IPS-20b (cell line): ENCODE measurements around the gene UMOD.
"Not testable (repeated sequence)": the region's sequence is repeated elsewhere in the genome, so short reads cannot be mapped to it uniquely, and the experiment has no call there.

Experiments used
- H3K27ac ChIP-seq: one replicate; pipeline ENCODE4 v1.5.1; 2013; ENCODE audit warnings: low read length
- H3K27me3 ChIP-seq: 2 replicates; pipeline ENCODE4 v1.6.1; 2013; ENCODE audit warnings: mild to moderate bottlenecking, low read length, inconsistent platforms; ENCODE audit not compliant: insufficient read depth
- H3K36me3 ChIP-seq: 2 replicates; pipeline ENCODE4 v1.6.1; 2013; ENCODE audit warnings: low read depth, mild to moderate bottlenecking, inconsistent platforms, low read length, moderate library complexity; ENCODE audit not compliant: insufficient read depth
- H3K4me1 ChIP-seq: 2 replicates; pipeline ENCODE4 v1.6.1; 2013; ENCODE audit warnings: mild to moderate bottlenecking, control low read depth, inconsistent platforms, low read length, moderate library complexity; ENCODE audit not compliant: insufficient read depth
- H3K4me3 ChIP-seq: 2 replicates; pipeline ENCODE4 v1.5.1; 2013; ENCODE audit warnings: mild to moderate bottlenecking, low read length, inconsistent platforms
- H3K9ac ChIP-seq: 2 replicates; pipeline ENCODE4 v1.6.1; 2013; ENCODE audit warnings: low read depth, mild to moderate bottlenecking, inconsistent platforms, low read length, moderate library complexity
- H3K9me3 ChIP-seq: 2 replicates; pipeline ENCODE4 v1.6.1; 2013; ENCODE audit warnings: mild to moderate bottlenecking, low read depth, low read length, inconsistent platforms; ENCODE audit not compliant: insufficient read depth

UMOD gene

GRCh38 chr16:20318437-20318836 lies 34.1 kb downstream of the UMOD start:
- Histone ChIP-seq H3K27ac (no peak overlapping the region), H3K27me3 (no peaks in the 10 kb centered on the region), H3K36me3 (no peaks in the 10 kb centered on the region), H3K9ac (no peak overlapping the region), H3K9me3 (no peaks in the 10 kb centered on the region), H3K4me3 (no peak overlapping the region), H3K4me1 (no peaks in the 10 kb centered on the region; the same call in 1 of the 2 replicates)

DNA sequence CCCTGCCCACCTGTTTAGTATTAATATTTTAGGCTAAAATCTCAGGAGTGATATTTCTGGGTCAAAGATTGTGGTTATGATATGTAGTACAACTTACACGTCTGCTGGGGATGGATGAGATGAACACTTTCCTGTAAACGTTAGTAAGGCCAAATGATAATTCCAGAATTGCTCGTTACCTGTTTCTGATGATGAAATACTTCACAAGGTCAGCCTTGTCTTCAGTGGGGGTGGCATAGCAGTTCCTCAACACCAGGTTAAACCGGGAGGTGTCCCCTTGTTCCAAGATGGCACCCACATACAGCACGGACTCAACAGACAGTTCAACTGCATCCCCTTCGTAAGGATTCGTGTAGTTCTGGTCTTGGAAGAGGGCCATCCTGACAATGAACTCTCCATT lies 34.5 kb downstream of the UMOD start:
- H3K27me3 ChIP-seq = no peaks in the 10 kb centered on the region
- H3K4me1 ChIP-seq = no peaks in the 10 kb centered on the region; the same call in 1 of the 2 replicates
- H3K9ac ChIP-seq = no peak overlapping the region
- H3K9me3 ChIP-seq = no peaks in the 10 kb centered on the region
- H3K4me3 ChIP-seq = no peak overlapping the region
- H3K27ac ChIP-seq = no peak overlapping the region
- no peaks in the 10 kb centered on the region for H3K36me3 ChIP-seq

DNA sequence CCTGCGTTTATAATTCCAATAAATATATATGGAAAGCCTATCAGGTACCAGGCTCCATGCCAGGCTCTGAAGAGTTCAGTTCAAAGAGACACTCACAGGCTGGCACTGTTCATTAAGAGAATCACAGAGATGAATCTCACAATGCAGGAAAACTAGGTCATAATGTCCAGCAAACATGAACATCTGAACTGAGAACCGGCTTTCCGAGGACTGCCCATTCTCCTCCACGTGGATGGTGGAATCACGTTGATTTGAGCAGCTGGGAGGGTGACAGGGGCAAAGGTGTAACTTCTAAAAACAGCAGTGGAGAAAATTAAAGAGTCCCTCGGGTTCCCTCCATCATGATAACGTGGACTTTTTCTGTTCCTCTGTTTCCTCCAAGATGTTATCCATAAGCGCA lies 35.4 kb downstream of the UMOD start:
- no peaks in the 10 kb centered on the region for H3K36me3 ChIP-seq
- no peak overlapping the region for H3K4me3 ChIP-seq
- no peaks in the 10 kb centered on the region for H3K9me3 ChIP-seq
- no peaks in the 10 kb centered on the region for H3K27me3 ChIP-seq
- H3K4me1 ChIP-seq = no peaks in the 10 kb centered on the region; the same call in 1 of the 2 replicates
- no peak overlapping the region for H3K9ac ChIP-seq
- H3K27ac ChIP-seq = no peak overlapping the region

DNA sequence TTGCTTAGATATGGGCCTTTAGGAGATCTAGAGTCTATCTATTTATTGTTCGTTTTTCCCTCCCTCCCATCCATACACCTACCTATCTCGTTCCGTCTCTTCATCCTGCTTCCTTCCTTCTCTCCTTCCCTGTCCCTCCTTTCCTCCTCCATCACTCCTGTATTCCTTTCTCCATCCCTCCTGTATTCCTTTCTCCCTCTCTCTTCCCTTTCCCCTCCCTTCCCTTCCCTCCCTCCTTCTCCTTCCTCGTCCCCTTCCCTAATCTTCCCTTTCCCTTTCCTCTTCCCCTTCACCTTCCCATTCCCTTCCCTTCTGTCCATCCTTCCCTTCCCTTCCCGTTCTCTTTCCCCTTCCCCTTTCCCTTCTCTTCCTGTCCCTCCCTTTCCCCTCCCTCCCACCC lies 35.8 kb downstream of the UMOD start:
- Histone ChIP-seq H3K4me3 (no peak overlapping the region), H3K27me3 (no peaks in the 10 kb centered on the region), H3K36me3 (no peaks in the 10 kb centered on the region), H3K4me1 (no peaks in the 10 kb centered on the region; the same call in 1 of the 2 replicates), H3K27ac (no peak overlapping the region), H3K9ac (no peak overlapping the region), H3K9me3 (no peaks in the 10 kb centered on the region)

DNA sequence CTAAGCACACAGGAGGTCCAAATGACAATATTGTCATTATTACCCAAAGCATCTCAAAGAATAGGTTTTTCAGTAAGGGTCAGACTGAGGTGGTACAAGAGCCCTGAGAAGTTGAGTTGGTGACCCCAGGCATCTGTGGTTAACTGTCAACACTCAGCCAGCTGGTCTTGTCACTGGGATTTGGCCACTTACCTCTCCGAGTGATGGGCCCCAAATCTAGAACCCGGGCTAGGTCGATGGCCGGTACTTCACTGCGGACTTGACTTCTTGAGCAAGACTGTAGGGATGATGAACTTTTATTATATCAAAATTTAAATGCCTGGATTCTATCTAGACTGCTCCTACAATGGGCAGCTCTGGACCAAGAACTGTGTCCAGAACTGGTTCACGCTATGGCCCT lies 36.8 kb downstream of the UMOD start:
- Histone ChIP-seq H3K4me1 (no peaks in the 10 kb centered on the region; the same call in 1 of the 2 replicates), H3K9me3 (no peaks in the 10 kb centered on the region), H3K36me3 (no peaks in the 10 kb centered on the region), H3K27ac (no peak overlapping the region), H3K27me3 (no peaks in the 10 kb centered on the region), H3K9ac (no peak overlapping the region), H3K4me3 (no peak overlapping the region)

- H3K9me3 ChIP-seq = no peaks in the 10 kb centered on the region
- no peaks in the 10 kb centered on the region; the same call in 1 of the 2 replicates for H3K4me1 ChIP-seq
- no peaks in the 10 kb centered on the region for H3K27me3 ChIP-seq
- H3K9ac ChIP-seq = no peak overlapping the region
- no peak overlapping the region for H3K27ac ChIP-seq
- H3K36me3 ChIP-seq = no peaks in the 10 kb centered on the region
- H3K4me3 ChIP-seq = no peak overlapping the region
Measured at GRCh38 chr16:20314575-20314974, 37.9 kb downstream of the UMOD start.

DNA sequence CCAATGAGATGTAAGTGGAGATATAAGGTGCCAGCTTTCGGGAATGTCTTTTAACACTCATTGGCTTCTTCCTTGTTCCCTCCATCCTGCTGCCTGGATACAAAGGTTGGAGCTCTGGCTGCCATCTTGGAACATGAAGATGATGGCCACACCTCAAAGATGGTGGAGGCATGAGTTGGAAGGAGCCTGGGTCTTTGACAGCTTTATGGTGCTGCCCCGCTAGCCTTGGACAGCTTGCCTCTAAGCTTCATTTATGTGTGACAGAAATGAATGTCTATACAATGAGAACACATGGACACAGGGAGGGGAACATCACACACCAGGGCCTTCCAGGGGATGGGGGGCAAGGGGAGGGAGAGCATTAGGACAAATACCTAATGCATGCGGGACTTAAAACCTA lies 38.8 kb downstream of the UMOD start:
- Histone ChIP-seq H3K9ac (no peak overlapping the region), H3K9me3 (no peaks in the 10 kb centered on the region), H3K27me3 (no peaks in the 10 kb centered on the region), H3K27ac (no peak overlapping the region), H3K4me1 (no peaks in the 10 kb centered on the region; the same call in 1 of the 2 replicates), H3K4me3 (no peak overlapping the region), H3K36me3 (no peaks in the 10 kb centered on the region)

DNA sequence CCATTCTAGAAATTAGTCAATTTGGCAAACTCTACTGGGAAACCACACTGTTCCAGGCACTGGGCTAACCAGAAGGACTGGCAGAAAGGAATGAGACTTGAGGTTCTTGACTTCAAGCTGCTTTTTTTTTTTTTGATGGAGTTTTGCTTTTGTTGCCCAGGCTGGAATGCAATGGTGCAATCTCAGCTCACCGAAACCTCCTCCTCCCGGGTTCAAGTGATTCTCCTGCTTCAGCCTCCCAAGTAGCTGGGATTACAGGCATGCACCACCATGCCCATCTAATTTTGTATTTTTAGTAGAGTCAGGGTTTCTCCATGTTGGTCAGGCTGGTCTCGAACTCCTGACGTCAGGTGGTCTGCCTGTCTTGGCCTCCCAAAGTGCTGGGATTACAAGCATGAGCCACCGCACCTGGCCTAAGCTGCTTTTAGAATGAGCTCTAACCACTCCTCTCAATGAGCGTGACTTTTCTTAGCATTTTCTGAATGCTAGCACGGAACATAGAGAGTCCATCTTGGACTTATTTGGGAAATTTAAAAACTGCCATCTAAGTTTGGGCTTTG lies 39.9 kb downstream of the UMOD start:
- not testable (repeated sequence) for H3K4me1 ChIP-seq, H3K9ac ChIP-seq, H3K27me3 ChIP-seq, H3K9me3 ChIP-seq, H3K36me3 ChIP-seq, H3K4me3 ChIP-seq, H3K27ac ChIP-seq

GRCh38 chr16:20311548-20311947 lies 41.0 kb downstream of the UMOD start:
- Histone ChIP-seq H3K4me3 (no peak overlapping the region), H3K36me3 (no peaks in the 10 kb centered on the region), H3K4me1 (no peaks in the 10 kb centered on the region; the same call in 1 of the 2 replicates), H3K9ac (no peak overlapping the region), H3K27ac (no peak overlapping the region), H3K27me3 (no peaks in the 10 kb centered on the region), H3K9me3 (no peaks in the 10 kb centered on the region)

- H3K27me3 ChIP-seq = no peaks in the 10 kb centered on the region
- no peaks in the 10 kb centered on the region for H3K36me3 ChIP-seq
- H3K27ac ChIP-seq = no peak overlapping the region
- no peaks in the 10 kb centered on the region for H3K9me3 ChIP-seq
- H3K4me3 ChIP-seq = no peak overlapping the region
- no peak overlapping the region for H3K9ac ChIP-seq
- no peaks in the 10 kb centered on the region; the same call in 1 of the 2 replicates for H3K4me1 ChIP-seq
Measured at GRCh38 chr16:20310421-20311395, 41.8 kb downstream of the UMOD start.

DNA sequence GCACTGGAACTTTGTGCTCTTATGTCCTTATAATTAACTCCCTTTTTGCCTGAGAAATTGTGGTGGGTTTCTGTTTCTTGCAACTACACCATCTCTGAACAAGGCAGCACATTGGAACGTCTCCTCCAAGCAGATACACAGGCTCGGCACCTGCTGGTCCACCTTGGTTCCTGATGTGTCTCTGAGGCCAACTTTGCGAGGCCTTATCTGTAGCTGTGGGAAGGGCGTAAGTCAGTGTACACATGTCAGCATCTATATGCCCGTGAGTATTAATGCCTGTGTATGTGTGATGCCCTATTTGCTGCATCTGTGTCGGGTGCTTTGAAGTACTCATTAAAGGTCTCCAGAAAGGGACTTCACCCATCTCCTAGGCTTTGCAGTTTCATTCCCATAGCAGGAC lies 42.7 kb downstream of the UMOD start:
- Histone ChIP-seq H3K27me3 (no peaks in the 10 kb centered on the region), H3K4me3 (no peak overlapping the region), H3K36me3 (no peaks in the 10 kb centered on the region), H3K4me1 (no peaks in the 10 kb centered on the region), H3K9me3 (no peaks in the 10 kb centered on the region), H3K9ac (no peak overlapping the region), H3K27ac (no peak overlapping the region)
